ENCODE data around the gene SIRT2.

SIRT2 gene

DNA sequence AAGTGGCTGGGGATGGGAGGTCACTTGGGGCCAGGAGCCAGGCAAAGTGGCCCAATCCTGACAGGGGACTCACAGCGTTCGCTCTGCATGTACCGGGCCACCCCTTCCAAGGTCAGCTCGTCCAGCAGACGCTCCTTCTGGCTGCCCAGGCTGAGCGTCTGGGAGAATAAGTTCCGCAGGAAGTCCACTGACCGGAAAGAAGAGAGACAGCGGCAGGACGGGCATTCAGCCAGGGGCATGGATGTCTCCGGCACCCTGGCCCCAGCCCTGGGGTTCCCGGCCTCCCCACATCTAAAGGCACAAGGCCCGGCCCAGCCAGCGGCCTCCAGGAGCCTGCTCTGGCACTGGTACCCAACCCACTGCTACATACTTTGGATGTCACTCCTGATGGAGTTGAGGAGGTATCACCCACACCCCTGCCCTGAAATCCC, 6.1 kb downstream of the SIRT2 start:
- TF ChIP-seq LEF1 (IDR thresholded peaks at IDR 0.05; ENCODE audit: borderline replicate concordance) (no peak), SUZ12 (IDR thresholded peaks at IDR 0.05) (no peak), CTBP1 (IDR thresholded peaks at IDR 0.05; ENCODE audit: borderline replicate concordance) (no peak), HDGF (IDR thresholded peaks at IDR 0.05; ENCODE audit: borderline replicate concordance) (no peak), L3MBTL2 (conservative IDR thresholded peaks at IDR 0.05) (no peak)
- TF ChIP-seq, protein P1, sequence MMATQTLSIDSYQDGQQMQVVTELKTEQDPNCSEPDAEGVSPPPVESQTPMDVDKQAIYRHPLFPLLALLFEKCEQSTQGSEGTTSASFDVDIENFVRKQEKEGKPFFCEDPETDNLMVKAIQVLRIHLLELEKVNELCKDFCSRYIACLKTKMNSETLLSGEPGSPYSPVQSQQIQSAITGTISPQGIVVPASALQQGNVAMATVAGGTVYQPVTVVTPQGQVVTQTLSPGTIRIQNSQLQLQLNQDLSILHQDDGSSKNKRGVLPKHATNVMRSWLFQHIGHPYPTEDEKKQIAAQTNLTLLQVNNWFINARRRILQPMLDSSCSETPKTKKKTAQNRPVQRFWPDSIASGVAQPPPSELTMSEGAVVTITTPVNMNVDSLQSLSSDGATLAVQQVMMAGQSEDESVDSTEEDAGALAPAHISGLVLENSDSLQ (IDR thresholded peaks at IDR 0.05): no peak
- DNase-seq (ENCODE audit: extremely low spot score): no peak
- ChIA-PET CTCF (no interaction called here), POLR2A (no interaction called here)

DNA sequence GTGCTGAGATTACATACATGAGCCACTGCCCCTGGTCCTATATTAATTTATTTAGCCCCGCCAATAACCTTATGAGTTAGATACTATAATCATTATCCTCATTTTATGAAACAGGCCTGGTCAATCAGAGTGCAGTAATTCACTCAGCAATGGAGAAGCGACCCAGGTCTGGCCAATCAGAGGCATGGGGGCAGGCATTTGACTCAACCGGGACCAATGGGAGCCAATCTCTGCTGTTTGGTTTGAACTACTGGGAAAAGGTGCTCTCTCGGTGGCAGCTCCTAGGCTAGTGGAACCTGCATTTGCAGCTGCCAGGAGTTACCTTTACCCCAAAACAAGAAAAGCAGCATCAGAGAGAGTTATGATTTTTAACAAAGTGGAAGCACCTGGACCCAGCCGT, 6.6 kb downstream of the SIRT2 start:
- no peak for TF ChIP-seq FOXM1 (IDR thresholded peaks at IDR 0.05; ENCODE audit: borderline replicate concordance)
- no peak for TF ChIP-seq ELF4 (IDR thresholded peaks at IDR 0.05)
- TF ChIP-seq NFRKB (IDR thresholded peaks at IDR 0.05): no peak
- TF ChIP-seq CTBP1 (IDR thresholded peaks at IDR 0.05; ENCODE audit: borderline replicate concordance): no peak
- TF ChIP-seq ARNT (IDR thresholded peaks at IDR 0.05): no peak
- no peak for TF ChIP-seq ZNF384 (IDR thresholded peaks at IDR 0.05)
- TF ChIP-seq FOXK2 (IDR thresholded peaks at IDR 0.05): no peak
- TF ChIP-seq, protein P1 (IDR thresholded peaks at IDR 0.05): no peak
- TF ChIP-seq HDGF (IDR thresholded peaks at IDR 0.05; ENCODE audit: borderline replicate concordance): no peak
- TF ChIP-seq BHLHE40 (IDR thresholded peaks at IDR 0.05; ENCODE audit: borderline replicate concordance): no peak
- no peak for TF ChIP-seq FOXA1 (IDR thresholded peaks at IDR 0.05)
- no peak for TF ChIP-seq LEF1 (IDR thresholded peaks at IDR 0.05; ENCODE audit: borderline replicate concordance)
- TF ChIP-seq L3MBTL2 (conservative IDR thresholded peaks at IDR 0.05): no peak
- TF ChIP-seq SUZ12 (IDR thresholded peaks at IDR 0.05): no peak
- no peak for TF ChIP-seq TARDBP (IDR thresholded peaks at IDR 0.05)
- ChIA-PET CTCF (no interaction called here), POLR2A (no interaction called here)
- DNase-seq (ENCODE audit: extremely low spot score): no peak

DNA sequence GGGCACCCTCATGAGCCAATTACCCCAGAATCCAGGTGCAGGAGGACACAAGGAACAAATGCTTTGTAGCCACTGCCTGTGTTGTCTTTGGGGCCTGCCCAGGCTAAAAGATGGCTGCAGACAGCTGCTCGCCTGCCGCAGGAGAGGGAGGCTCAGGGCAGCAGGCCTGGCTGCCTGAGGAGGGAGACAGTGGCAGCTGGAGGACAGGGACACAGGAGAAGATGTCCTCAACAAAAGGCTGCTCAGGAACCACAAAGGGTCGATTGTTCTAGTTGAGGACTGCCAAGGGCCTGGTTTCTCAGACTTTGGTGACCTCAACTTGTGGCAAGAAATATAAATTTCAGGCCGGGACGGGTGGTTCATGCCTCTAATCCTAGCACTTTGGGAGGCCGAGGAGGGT, 7.6 kb downstream of the SIRT2 start:
- ChIA-PET POLR2A (no interaction called here), CTCF (no interaction called here)
- no peak for DNase-seq (ENCODE audit: extremely low spot score)
- TF ChIP-seq ARNT (IDR thresholded peaks at IDR 0.05) (no peak), CTBP1 (IDR thresholded peaks at IDR 0.05; ENCODE audit: borderline replicate concordance) (no peak), BHLHE40 (IDR thresholded peaks at IDR 0.05; ENCODE audit: borderline replicate concordance) (no peak), FOXA1 (IDR thresholded peaks at IDR 0.05) (no peak), FOXM1 (IDR thresholded peaks at IDR 0.05; ENCODE audit: borderline replicate concordance) (no peak), FOXK2 (IDR thresholded peaks at IDR 0.05) (no peak), LEF1 (IDR thresholded peaks at IDR 0.05; ENCODE audit: borderline replicate concordance) (no peak), SUZ12 (IDR thresholded peaks at IDR 0.05) (no peak), HDGF (IDR thresholded peaks at IDR 0.05; ENCODE audit: borderline replicate concordance) (no peak), NFRKB (IDR thresholded peaks at IDR 0.05) (no peak), TARDBP (IDR thresholded peaks at IDR 0.05) (no peak), ELF4 (IDR thresholded peaks at IDR 0.05) (no peak), ZNF384 (IDR thresholded peaks at IDR 0.05) (no peak), SP1 (IDR thresholded peaks at IDR 0.05) (no peak)
- TF ChIP-seq, protein P1 (IDR thresholded peaks at IDR 0.05): no peak

DNA sequence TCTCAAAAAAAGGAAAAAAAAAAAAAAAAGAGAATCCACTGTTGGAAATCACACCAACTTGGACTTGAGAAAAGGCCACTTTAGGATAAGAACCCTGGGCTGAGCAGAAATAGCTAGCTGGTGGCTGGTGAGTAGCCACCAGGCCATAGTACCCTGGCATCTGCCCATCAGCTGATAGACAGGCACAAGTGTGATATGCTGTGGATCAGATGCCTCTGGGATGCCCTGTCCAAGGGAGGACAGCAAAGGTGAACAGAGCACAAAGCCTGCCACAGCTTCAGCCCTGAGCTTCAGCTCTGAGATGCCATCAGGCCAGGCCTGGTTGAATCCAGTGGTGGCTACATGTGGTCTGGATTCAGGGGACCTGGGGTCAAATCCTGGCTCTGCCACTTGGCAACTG, 8.7 kb downstream of the SIRT2 start:
- POLR2A ChIA-PET: no interaction called here
- DNase-seq (ENCODE audit: extremely low spot score): no peak

DNA sequence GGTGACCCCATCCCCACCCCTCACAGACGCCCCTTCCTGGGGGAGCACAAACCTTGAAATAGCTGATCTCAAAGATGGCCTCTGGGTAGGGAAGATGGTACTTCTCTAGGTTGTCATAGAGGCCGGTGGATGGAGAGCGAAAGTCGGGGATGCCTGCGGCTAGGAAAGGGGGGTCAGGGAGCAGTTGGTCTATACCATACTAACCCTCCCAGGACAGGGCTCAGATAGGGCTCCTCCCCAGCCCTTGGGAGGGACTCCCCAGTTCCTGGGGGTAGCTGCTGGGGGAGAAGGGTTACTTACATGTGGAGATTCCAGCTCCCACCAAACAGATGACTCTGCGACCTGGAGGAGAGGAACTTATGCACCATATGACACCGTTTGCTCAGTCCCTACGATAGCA, 9.6 kb downstream of the SIRT2 start:
- CTCF ChIA-PET: no interaction called here
- TF ChIP-seq SUZ12 (IDR thresholded peaks at IDR 0.05): no peak
- no peak for TF ChIP-seq FOXM1 (IDR thresholded peaks at IDR 0.05; ENCODE audit: borderline replicate concordance)
- TF ChIP-seq TARDBP (IDR thresholded peaks at IDR 0.05): no peak
- no peak for TF ChIP-seq ZNF384 (IDR thresholded peaks at IDR 0.05)
- TF ChIP-seq ELF4 (IDR thresholded peaks at IDR 0.05): no peak
- TF ChIP-seq L3MBTL2 (conservative IDR thresholded peaks at IDR 0.05): no peak
- no peak for TF ChIP-seq ARNT (IDR thresholded peaks at IDR 0.05)
- TF ChIP-seq CTBP1 (IDR thresholded peaks at IDR 0.05; ENCODE audit: borderline replicate concordance): no peak
- TF ChIP-seq LEF1 (IDR thresholded peaks at IDR 0.05; ENCODE audit: borderline replicate concordance): no peak
- no peak for TF ChIP-seq SP1 (IDR thresholded peaks at IDR 0.05)
- no peak for TF ChIP-seq BHLHE40 (IDR thresholded peaks at IDR 0.05; ENCODE audit: borderline replicate concordance)
- TF ChIP-seq FOXK2 (IDR thresholded peaks at IDR 0.05): no peak
- no peak for TF ChIP-seq HDGF (IDR thresholded peaks at IDR 0.05; ENCODE audit: borderline replicate concordance)

More for the DNA sequence above, 8.7 kb downstream of the SIRT2 start:
- CTCF ChIA-PET: no interaction called here
- TF ChIP-seq, protein P1 (IDR thresholded peaks at IDR 0.05): no peak
- TF ChIP-seq BHLHE40 (IDR thresholded peaks at IDR 0.05; ENCODE audit: borderline replicate concordance) (no peak), L3MBTL2 (conservative IDR thresholded peaks at IDR 0.05) (no peak), NFRKB (IDR thresholded peaks at IDR 0.05) (no peak), FOXM1 (IDR thresholded peaks at IDR 0.05; ENCODE audit: borderline replicate concordance) (no peak), SP1 (IDR thresholded peaks at IDR 0.05) (no peak), FOXA1 (IDR thresholded peaks at IDR 0.05) (no peak), FOXK2 (IDR thresholded peaks at IDR 0.05) (no peak), ZNF384 (IDR thresholded peaks at IDR 0.05) (no peak), SUZ12 (IDR thresholded peaks at IDR 0.05) (no peak), TARDBP (IDR thresholded peaks at IDR 0.05) (no peak), ELF4 (IDR thresholded peaks at IDR 0.05) (no peak), LEF1 (IDR thresholded peaks at IDR 0.05; ENCODE audit: borderline replicate concordance) (no peak), ARNT (IDR thresholded peaks at IDR 0.05) (no peak), CTBP1 (IDR thresholded peaks at IDR 0.05; ENCODE audit: borderline replicate concordance) (no peak), HDGF (IDR thresholded peaks at IDR 0.05; ENCODE audit: borderline replicate concordance) (no peak)

More for the DNA sequence above, 9.6 kb downstream of the SIRT2 start:
- POLR2A ChIA-PET: no interaction called here
- DNase-seq (ENCODE audit: extremely low spot score): no peak

All from HEK293T (cell line).